ENCODE results near the gene AHI1.
"Not testable (repeated sequence)": the region's sequence is repeated elsewhere in the genome, so short reads cannot be mapped to it uniquely, and the experiment has no call there.

The AHI1 gene

DNA sequence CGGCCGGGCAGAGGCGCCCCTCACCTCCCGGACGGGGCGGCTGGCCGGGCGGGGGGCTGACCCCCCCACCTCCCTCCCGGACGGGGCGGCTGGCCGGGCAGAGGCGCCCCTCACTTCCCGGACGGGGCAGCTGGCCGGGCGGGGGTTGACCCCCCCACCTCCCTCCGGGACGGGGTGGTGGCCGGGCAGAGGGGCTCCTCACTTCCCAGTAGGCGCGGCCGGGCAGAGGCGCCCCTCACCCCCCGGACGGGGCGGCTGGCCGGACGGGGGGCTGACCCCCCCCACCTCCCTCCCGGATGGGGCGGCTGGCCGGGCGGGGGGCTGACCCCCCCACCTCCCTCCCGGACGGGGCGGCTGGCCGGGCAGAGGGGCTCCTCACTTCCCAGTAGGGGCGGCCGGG is 133.9 kb downstream of the AHI1 start:
- H3K9me3 Mint-ChIP-seq, result peaks cover 30% of the 10 kb centered on the region
- not testable (repeated sequence) for H3K27ac Mint-ChIP-seq, ATAC-seq, H3K4me3 Mint-ChIP-seq, H3K27me3 Mint-ChIP-seq, DNase-seq, H3K4me1 Mint-ChIP-seq
- peaks cover 13% of the 10 kb centered on the region for H3K36me3 Mint-ChIP-seq (ENCODE audit: low read depth)

DNA sequence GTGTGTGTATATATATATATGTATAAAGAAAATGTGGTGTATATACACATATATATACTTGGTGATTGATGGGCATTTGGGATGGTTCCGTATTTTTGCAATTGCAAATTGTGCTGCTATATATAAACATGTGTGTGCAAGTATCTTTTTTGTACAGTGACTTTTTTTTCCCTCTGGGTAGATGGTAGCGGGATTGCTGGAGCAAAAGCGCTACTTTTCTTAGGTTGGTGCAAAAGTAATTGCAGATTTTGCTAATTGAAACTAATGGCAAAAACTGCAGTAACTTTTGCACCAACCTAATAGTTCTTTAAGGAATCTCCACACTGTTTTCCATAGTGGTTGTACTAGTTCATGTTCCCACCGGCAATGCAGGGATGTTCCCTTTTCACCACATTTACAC is 135.4 kb downstream of the AHI1 start:
- no peaks in the 10 kb centered on the region for H3K27me3 Mint-ChIP-seq
- no peak for ATAC-seq

DNA sequence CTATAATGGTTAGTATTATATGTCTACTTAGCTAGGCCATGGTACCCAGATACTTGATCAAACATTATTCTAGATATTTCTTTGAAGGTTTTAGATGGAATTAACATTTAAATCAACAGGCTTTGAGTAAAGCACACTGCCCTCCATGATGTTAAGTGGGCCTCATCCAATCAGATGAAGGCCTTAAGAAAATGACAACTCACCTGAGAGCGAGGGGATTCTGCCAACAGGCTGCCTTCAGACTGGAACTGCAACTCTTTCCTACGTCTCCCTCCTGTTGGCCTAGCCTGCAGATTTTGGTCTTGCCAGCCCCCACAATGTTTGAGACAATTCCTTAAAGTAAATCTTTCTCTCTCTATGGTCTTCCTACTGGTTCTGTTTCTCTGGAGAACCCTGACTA is 137.3 kb downstream of the AHI1 start:
- DNase-seq, result no peak
- no peak overlapping the region for H3K4me3 Mint-ChIP-seq
- no peaks in the 10 kb centered on the region for H3K27me3 Mint-ChIP-seq
- H3K27ac Mint-ChIP-seq, result no peak overlapping the region
- peaks cover 8% of the 10 kb centered on the region for H3K9me3 Mint-ChIP-seq
- H3K4me1 Mint-ChIP-seq, result no peaks in the 10 kb centered on the region
- ATAC-seq, result no peak
- H3K36me3 Mint-ChIP-seq (ENCODE audit: low read depth), result peaks cover 10% of the 10 kb centered on the region

More for the DNA sequence above, 135.4 kb downstream of the AHI1 start:
- Mint-ChIP-seq H3K4me1 (no peaks in the 10 kb centered on the region), H3K9me3 (peaks cover 18% of the 10 kb centered on the region), H3K36me3 (ENCODE audit: low read depth) (peaks cover 7% of the 10 kb centered on the region), H3K27ac (no peak overlapping the region), H3K4me3 (no peak overlapping the region)
- no peak for DNase-seq

DNA sequence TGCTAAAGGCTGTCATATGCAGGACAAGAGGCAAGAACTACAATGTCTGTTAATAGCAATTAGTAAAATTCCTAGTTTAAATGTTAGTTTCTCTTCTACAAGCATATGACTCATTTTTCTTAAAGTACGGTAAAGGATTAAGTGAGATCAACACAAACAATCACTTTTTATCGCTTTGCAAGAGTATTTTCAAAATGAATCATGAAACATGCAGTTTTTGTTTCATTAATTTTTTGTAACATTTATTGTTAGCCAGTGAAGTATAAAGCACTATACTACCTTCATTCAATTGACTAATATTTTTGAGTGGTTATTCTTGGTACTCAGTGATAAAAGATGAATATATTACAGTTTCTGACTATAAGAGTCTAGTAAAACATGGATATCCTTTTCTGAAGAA is 138.6 kb downstream of the AHI1 start:
- Mint-ChIP-seq H3K4me1 (no peaks in the 10 kb centered on the region), H3K36me3 (ENCODE audit: low read depth) (peaks cover 6% of the 10 kb centered on the region), H3K9me3 (peaks cover 8% of the 10 kb centered on the region), H3K4me3 (no peak overlapping the region), H3K27me3 (no peaks in the 10 kb centered on the region), H3K27ac (no peak overlapping the region)
- ATAC-seq (no peak), DNase-seq (no peak)

DNA sequence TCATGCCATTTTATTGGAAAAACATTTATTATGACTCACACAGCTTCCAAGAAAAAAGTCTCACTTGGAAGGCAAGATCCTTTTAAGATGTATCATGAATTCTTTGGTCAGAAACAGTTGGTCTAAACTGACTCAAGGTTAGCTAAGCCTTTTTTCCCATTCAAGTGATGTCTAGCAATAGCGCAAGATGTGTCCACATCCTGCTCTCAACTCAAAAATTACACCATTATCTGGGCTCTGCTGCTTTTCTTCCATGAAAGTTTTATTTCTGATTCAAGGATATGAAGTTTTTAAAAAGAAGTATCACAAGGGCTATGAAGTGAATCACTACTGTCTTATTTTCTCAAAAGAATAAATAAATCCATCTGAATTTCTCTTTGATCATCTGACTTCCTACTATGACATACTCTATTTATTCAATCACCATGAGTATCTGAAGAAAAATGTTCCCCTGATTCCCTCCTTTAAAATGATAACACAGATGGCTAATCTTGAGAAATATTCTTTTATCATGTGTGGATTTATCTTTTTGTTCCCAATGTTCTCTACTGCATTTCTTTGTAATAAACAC is 139.2 kb downstream of the AHI1 start:
- Mint-ChIP-seq H3K4me3 (no peak overlapping the region), H3K9me3 (peaks cover 8% of the 10 kb centered on the region), H3K4me1 (no peaks in the 10 kb centered on the region), H3K27ac (no peak overlapping the region), H3K27me3 (no peaks in the 10 kb centered on the region), H3K36me3 (ENCODE audit: low read depth) (peaks cover 6% of the 10 kb centered on the region)
- ATAC-seq (no peak), DNase-seq (no peak)

DNA sequence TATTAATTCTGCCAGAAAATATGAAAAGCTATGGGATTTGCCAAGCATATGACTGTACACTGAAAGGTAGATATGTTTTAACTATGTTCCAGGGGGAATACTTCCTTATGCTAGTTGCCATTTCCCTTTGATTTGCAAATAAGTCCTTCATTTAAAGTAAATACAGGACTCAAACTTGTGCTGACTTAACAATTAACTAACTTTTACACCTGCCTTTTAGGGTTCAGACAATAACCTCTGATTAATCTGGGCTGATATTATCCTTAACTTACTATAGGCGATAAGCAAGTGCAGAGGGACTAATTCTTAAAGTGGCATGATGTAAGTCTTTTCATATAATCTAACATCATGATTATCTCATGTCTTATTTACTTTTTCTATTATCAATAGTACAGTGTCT is 143.1 kb downstream of the AHI1 start:
- no peak for DNase-seq
- H3K4me3 Mint-ChIP-seq, result no peak overlapping the region
- no peaks in the 10 kb centered on the region for H3K9me3 Mint-ChIP-seq
- no peak overlapping the region for H3K27ac Mint-ChIP-seq
- H3K27me3 Mint-ChIP-seq, result no peaks in the 10 kb centered on the region
- ATAC-seq, result no peak
- no peaks in the 10 kb centered on the region for H3K4me1 Mint-ChIP-seq
- H3K36me3 Mint-ChIP-seq (ENCODE audit: low read depth), result peaks cover 6% of the 10 kb centered on the region

DNA sequence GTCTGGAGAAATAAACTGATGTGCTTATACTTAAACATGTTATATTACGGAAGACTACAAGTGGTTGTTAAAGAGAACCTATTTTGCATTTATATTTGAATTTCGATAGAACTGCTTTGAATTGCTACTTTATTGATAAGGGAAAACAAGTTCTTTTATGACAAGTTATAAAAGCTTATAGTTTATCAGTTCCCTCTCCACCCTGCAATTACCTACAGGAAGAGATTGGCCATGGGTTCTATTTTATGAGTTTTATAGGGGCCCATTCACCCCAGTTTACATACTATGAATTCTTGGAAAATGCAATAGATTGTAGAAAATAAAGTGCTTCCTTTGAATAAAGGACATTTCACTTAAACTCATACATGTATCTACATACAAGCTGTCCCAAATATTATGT is 144.4 kb downstream of the AHI1 start:
- ATAC-seq (no peak), DNase-seq (no peak)
- Mint-ChIP-seq H3K27me3 (no peaks in the 10 kb centered on the region), H3K9me3 (no peaks in the 10 kb centered on the region), H3K4me1 (no peaks in the 10 kb centered on the region), H3K36me3 (ENCODE audit: low read depth) (peaks cover 4% of the 10 kb centered on the region), H3K4me3 (no peak overlapping the region), H3K27ac (no peak overlapping the region)

DNA sequence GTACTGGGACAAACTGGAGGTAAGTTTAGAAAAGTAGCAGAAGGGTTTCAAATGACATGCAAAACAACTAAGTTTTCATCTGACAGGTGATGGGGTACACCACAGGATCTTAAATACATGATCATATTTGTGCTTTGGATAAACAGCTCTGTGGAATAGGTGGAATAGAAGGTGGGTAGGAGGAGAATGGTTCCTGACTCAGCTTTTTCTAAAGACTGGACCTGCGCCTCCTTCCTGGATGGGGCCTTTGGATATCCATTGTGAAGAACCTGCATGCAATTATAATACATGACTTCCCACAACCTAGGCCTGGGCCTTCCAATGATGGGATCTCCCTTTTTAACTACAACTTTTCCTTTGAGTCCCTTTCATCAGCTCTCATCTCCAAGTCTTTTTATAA is 145.9 kb downstream of the AHI1 start:
- Mint-ChIP-seq H3K27me3 (no peaks in the 10 kb centered on the region), H3K4me3 (no peak overlapping the region), H3K4me1 (peaks cover 1% of the 10 kb centered on the region), H3K9me3 (no peaks in the 10 kb centered on the region), H3K36me3 (ENCODE audit: low read depth) (peaks cover 6% of the 10 kb centered on the region), H3K27ac (no peak overlapping the region)
- DNase-seq, result no peak
- no peak for ATAC-seq

DNA sequence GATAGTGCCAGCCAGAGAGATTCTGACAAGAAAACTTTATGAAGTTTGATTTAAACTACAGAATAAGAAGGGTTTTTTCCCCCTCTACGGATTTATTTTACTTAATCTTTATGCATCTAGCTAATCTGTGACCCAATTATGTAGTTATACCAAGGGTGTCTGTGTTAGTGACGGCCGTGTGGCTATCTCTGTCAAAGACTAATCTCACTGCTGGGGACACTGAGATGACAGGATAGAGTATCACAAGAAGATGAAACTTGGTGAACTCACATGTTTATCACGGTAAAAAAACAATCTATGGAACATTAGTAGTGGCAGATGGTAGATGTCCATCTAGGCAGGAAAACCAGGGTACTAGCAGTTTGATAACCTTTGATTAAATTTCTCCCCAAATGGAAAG is 149.7 kb downstream of the AHI1 start:
- DNase-seq (no peak), ATAC-seq (no peak)
- H3K9me3 Mint-ChIP-seq, result no peaks in the 10 kb centered on the region
- H3K27me3 Mint-ChIP-seq, result no peaks in the 10 kb centered on the region
- H3K27ac Mint-ChIP-seq, result no peak overlapping the region
- H3K36me3 Mint-ChIP-seq (ENCODE audit: low read depth), result peaks cover 9% of the 10 kb centered on the region
- H3K4me3 Mint-ChIP-seq, result no peak overlapping the region
- H3K4me1 Mint-ChIP-seq, result peaks cover 4% of the 10 kb centered on the region

DNA sequence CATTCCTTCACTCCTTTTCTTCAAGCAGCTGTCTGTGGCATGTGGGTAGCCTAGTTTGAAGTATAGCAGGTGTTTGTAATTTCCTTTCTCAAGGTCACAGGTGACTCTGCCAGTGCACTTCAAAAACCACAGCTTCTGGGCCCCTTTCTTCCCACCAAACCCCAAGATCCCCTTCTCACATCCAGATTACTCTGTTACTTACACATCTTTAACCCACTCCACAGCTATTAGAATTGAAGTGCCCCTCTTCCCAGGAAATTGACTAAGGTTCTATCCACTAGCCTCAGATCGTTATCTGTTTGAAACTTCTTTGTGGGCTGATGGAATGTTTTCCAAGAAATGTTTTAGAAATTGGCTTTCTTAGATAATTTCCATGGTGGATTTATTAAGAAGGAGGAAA is 150.8 kb downstream of the AHI1 start:
- ATAC-seq (no peak), DNase-seq (no peak)
- H3K4me1 Mint-ChIP-seq, result peaks cover 4% of the 10 kb centered on the region
- no peak overlapping the region for H3K4me3 Mint-ChIP-seq
- no peaks in the 10 kb centered on the region for H3K27me3 Mint-ChIP-seq
- peaks cover 9% of the 10 kb centered on the region for H3K36me3 Mint-ChIP-seq (ENCODE audit: low read depth)
- no peaks in the 10 kb centered on the region for H3K9me3 Mint-ChIP-seq
- H3K27ac Mint-ChIP-seq, result no peak overlapping the region

DNA sequence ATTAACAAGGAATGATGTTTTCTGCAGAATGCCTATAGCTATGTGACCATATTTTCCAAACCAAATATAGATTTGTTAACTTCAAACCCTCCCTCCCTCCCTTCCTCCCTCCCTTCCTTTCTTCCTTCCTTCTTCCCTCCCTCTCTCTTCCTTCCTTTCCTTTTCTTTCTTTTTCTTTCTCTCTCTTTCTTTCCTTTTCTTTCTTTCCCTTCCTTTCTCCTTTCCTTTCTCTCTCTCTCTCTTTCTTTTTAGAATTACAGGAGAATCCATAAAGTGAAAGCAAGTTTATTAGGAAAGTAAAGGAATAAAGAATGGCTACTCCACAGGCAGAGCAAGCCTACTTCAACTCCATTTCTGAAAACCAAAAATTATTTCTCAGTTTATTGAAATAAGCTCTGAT is 153.0 kb downstream of the AHI1 start:
- Mint-ChIP-seq H3K36me3 (ENCODE audit: low read depth) (peaks cover 13% of the 10 kb centered on the region), H3K27ac (no peak overlapping the region), H3K4me1 (peaks cover 4% of the 10 kb centered on the region), H3K9me3 (no peaks in the 10 kb centered on the region), H3K4me3 (no peak overlapping the region), H3K27me3 (no peaks in the 10 kb centered on the region)
- DNase-seq, result no peak
- ATAC-seq, result no peak

DNA sequence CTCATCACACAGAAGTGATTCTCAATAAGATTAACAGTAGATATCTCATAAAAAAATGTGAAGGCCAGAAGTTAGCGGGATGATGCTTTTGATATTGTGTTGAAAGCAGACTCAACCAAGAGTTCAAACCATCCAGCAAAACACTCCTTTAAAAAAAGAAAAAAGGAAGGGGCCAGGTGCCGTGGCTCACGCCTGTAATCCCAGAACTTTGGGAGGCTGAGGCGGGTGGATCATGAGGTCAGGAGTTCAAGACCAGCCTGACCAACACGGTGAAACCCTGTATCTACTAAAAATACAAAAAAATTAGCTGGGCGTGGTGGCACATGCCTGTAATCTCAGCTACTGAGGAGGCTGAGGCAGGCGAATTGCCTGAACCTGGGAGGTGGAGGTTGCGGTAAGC is 157.6 kb downstream of the AHI1 start:
- H3K9me3 Mint-ChIP-seq; H3K36me3 Mint-ChIP-seq (ENCODE audit: low read depth); H3K27me3 Mint-ChIP-seq; DNase-seq; H3K27ac Mint-ChIP-seq; H3K4me1 Mint-ChIP-seq; ATAC-seq; H3K4me3 Mint-ChIP-seq: not testable (repeated sequence)

DNA sequence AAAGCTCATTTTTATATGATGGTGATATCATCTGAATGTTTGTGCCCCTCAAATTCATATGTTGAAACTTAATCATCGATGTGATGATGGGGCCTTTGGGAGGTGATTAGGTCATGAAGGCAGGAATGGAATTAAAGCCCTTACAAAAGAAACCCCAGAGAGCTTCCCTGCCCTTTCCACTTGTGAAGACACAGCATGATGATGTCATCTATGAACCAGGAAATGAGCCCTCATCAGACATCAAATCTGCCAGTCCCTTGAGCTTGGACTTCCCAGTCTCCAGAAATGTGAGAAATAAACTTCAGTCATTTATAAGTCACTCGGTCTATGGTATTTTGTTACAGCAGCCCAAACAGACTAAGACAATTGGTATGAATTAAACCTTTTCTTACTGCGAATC is 163.4 kb downstream of the AHI1 start:
- Mint-ChIP-seq H3K27ac (no peak overlapping the region), H3K27me3 (no peaks in the 10 kb centered on the region), H3K9me3 (no peaks in the 10 kb centered on the region), H3K36me3 (ENCODE audit: low read depth) (peaks cover 9% of the 10 kb centered on the region), H3K4me1 (peaks cover 2% of the 10 kb centered on the region), H3K4me3 (no peak overlapping the region)
- DNase-seq, result no peak
- ATAC-seq, result peak; percentile 61

DNA sequence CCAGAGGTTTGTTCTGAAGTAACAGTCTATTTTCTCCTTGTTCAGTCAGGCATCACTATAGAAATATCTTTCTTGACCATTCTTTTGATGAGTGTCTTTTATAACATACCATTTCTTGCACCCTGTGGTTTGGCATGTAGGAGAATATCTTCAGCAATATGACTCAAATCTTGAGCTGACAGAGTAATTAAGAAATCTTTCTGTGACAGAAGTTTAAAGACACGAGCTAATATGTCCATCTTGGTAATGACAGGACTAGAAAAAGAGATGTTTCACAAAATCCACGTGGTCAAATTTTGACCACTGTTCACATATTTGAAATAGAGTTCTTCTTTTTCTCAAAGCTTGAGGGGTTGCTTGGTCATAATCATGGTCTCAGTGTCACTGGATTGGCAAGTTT is 166.5 kb downstream of the AHI1 start:
- Mint-ChIP-seq H3K9me3 (no peaks in the 10 kb centered on the region), H3K4me1 (peaks cover 2% of the 10 kb centered on the region), H3K27me3 (no peaks in the 10 kb centered on the region), H3K27ac (no peak overlapping the region), H3K36me3 (ENCODE audit: low read depth) (peaks cover 12% of the 10 kb centered on the region), H3K4me3 (no peak overlapping the region)
- ATAC-seq, result no peak
- DNase-seq, result no peak

DNA sequence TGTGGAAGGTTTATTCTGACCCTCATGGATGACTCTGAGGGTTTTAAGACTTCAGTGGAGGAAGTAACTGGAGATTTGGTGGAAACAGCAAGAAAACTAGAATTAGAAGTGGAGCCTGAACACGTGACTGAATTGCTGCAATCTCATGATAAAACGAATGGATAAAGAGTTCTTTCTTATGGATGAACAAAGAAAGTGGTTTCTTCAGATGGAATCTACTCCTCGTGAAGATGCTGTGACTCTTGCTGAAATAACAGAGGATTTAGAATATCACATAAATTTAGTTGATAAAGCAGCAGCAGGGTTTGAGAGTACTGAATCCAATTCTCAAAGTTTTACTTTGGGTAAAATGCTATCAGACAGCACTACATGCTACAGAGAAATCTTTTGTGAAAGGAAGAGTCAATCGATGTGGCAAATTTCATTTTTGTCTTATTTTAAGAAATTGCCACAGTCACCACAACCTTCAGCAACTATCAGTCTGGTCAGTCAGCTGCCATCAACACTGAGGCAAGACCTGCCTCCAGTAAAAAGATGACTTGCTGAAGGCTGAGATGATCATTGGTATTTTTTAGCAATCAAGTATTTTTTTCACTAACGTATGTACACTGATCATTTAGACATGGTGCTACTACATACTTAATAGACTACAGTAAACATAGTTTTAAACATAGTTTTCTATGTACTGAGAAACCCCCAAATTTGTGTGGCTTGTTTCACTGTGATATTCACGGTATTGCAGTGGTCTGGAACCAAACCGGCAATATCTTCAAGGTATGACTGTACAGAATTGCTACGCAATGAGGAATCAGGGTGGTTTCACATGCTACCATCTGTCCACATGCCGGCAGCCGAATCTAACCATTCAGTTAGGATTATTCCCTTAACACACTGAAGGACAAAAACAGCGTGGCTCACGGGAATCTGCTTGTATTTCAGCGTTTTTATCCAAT is 167.4 kb downstream of the AHI1 start:
- Mint-ChIP-seq H3K9me3 (no peaks in the 10 kb centered on the region), H3K4me1 (peaks cover 2% of the 10 kb centered on the region), H3K27me3 (no peaks in the 10 kb centered on the region), H3K36me3 (ENCODE audit: low read depth) (peaks cover 16% of the 10 kb centered on the region), H3K27ac (no peak overlapping the region), H3K4me3 (no peak overlapping the region)
- DNase-seq (no peak), ATAC-seq (peak; percentile 33)

All from activated naive CD8-positive, alpha-beta T cell treated with anti-CD3 and anti-CD28 coated beads, Interleukin-2, amount 50 U/mL, for 24 hours (primary cell).